Measurements from ENCODE around the gene COMMD2. TPM values are rescaled to one million over a fixed set of nuclear protein-coding genes. Genes with fewer than 3 reads are reported as not detected.

The COMMD2 gene
- total and polyA plus RNA-seq, 10 of the 15 experiments (the other 5 are each of a cell fraction or from before 2014, with no cell fraction given), result 23.0 to 97.0 (median 50.9) TPM

- no peak overlapping the region for H3K9ac ChIP-seq (ENCODE audit: control insufficient read depth, insufficient read depth, low read length)
- DNase-seq (ENCODE audit: low read depth, low spot score), result no peak
- 85% methylated on average over 1 of the region's 1 CpG for WGBS (ENCODE audit: insufficient coverage, insufficient replicate concordance, low lambda C conversion rate, missing lambda C conversion rate)
- peaks cover 0 to 7% of the 10 kb centered on the region in 2 experiments; a peak in 1 of 4 replicates for H3K27me3 ChIP-seq (replicated peaks in 1 of 2; ENCODE audit: control insufficient read depth in 2 of 2, insufficient read depth in 2 of 2, low read length in 1 of 2)
- no peak for ATAC-seq
- BruUV-seq (replicated peaks), result no TSS peak
- intact Hi-C loops (cut with micrococcal nuclease; ENCODE audit: unreplicated experiment), result no loop called here
- H3K36me3 ChIP-seq (ENCODE audit: control insufficient read depth in 2 of 2, insufficient read depth in 2 of 2, low read length in 1 of 2), result no peaks in the 10 kb centered on the region
- in situ Hi-C loops (cut with MboI), result no loop called here
- no peak overlapping the region for H3K4me3 ChIP-seq
- CTCF ChIA-PET, result interaction anchor here (1.3 to 15.4 kb wide), 4 partner anchors 12 to 253 kb away, joined by 3 to 222 read pairs (median 66); partner anchors contain the start of gene COMMD2
- no peaks in the 10 kb centered on the region for H3K4me1 ChIP-seq (ENCODE audit: control insufficient read depth, insufficient read depth, low read length)
- RAD21 ChIA-PET (ENCODE audit: unreplicated experiment), result no interaction called here
- H3K4me2 ChIP-seq (ENCODE audit: control insufficient read depth, insufficient read depth), result no peak overlapping the region
- H3K9me3 ChIP-seq (replicated peaks; ENCODE audit: control insufficient read depth, insufficient read depth, low read length), result no peaks in the 10 kb centered on the region
- no peak for TF ChIP-seq BACH1 (IDR thresholded peaks at IDR 0.05; ENCODE audit: borderline replicate concordance)
- TF ChIP-seq RBBP5 (conservative IDR thresholded peaks at IDR 0.05), result no peak
- no peak for TF ChIP-seq HDAC6 (IDR thresholded peaks at IDR 0.05; ENCODE audit: unreplicated experiment)
- no peak for TF ChIP-seq ATF7 (IDR thresholded peaks at IDR 0.05; ENCODE audit: low read depth)
- TF ChIP-seq KLF5 (IDR thresholded peaks at IDR 0.05; ENCODE audit: partially characterized antibody), result no peak
- TF ChIP-seq ZSCAN29 (IDR thresholded peaks at IDR 0.05), result no peak
- no peak for TF ChIP-seq RUNX3 (IDR thresholded peaks at IDR 0.05; ENCODE audit: low read length)
- TF ChIP-seq SIN3A (IDR thresholded peaks at IDR 0.05; ENCODE audit: low read depth, low read length), result no peak
- POLR2A ChIA-PET, result no interaction called here
- FAIRE-seq, result no peak
- H3K79me2 ChIP-seq (ENCODE audit: control insufficient read depth, insufficient read depth, low read length), result no peaks in the 10 kb centered on the region
- SMC1A ChIA-PET (ENCODE audit: uncharacterized antibody, unreplicated experiment), result interaction anchor here (2.1 kb wide), 1 partner anchor 273 kb away, joined by 6 read pairs; no protein-coding TSS in a partner anchor
- no peaks in the 10 kb centered on the region for H4K20me1 ChIP-seq (ENCODE audit: control insufficient read depth, insufficient read depth)
- H3K27ac ChIP-seq (ENCODE audit: control insufficient read depth, insufficient read depth), result no peak overlapping the region
- H2AFZ ChIP-seq (ENCODE audit: control insufficient read depth, low read depth, low read length), result no peak overlapping the region
Observed at GRCh38 chr3:149764302-149764701, 12.0 kb upstream of the COMMD2 start.

GRCh38 chr3:149763565-149764195 lies 11.4 kb upstream of the COMMD2 start:
- DNase-seq (ENCODE audit: low read depth, low spot score), result no peak
- Histone ChIP-seq H3K9ac (ENCODE audit: control insufficient read depth, insufficient read depth, low read length) (no peak overlapping the region), H3K79me2 (ENCODE audit: control insufficient read depth, insufficient read depth, low read length) (no peaks in the 10 kb centered on the region), H4K20me1 (ENCODE audit: control insufficient read depth, insufficient read depth) (no peaks in the 10 kb centered on the region), H3K4me1 (ENCODE audit: control insufficient read depth, insufficient read depth, low read length) (no peaks in the 10 kb centered on the region), H3K4me3 (no peak overlapping the region), H3K4me2 (ENCODE audit: control insufficient read depth, insufficient read depth) (no peak overlapping the region), H2AFZ (ENCODE audit: control insufficient read depth, low read depth, low read length) (no peak overlapping the region), H3K27me3 (replicated peaks in 1 of 2; ENCODE audit: control insufficient read depth in 2 of 2, insufficient read depth in 2 of 2, low read length in 1 of 2) (peaks cover 0 to 7% of the 10 kb centered on the region in 2 experiments; a peak in 1 of 4 replicates), H3K9me3 (replicated peaks; ENCODE audit: control insufficient read depth, insufficient read depth, low read length) (no peaks in the 10 kb centered on the region), H3K36me3 (ENCODE audit: control insufficient read depth in 2 of 2, insufficient read depth in 2 of 2, low read length in 1 of 2) (no peaks in the 10 kb centered on the region), H3K27ac (ENCODE audit: control insufficient read depth, insufficient read depth) (no peak overlapping the region)
- SMC1A ChIA-PET (ENCODE audit: uncharacterized antibody, unreplicated experiment), result interaction anchor here (1.0 to 2.0 kb wide), 2 partner anchors 11 to 233 kb away, joined by 6 read pairs; partner anchors contain the start of gene COMMD2
- WGBS (ENCODE audit: insufficient coverage, insufficient replicate concordance, low lambda C conversion rate, missing lambda C conversion rate), result 18% methylated on average over 3 of the region's 3 CpGs
- POLR2A ChIA-PET, result no interaction called here
- RAD21 ChIA-PET (ENCODE audit: unreplicated experiment), result interaction anchor here (0.5 to 1.9 kb wide), 3 partner anchors 16 to 46 kb away, joined by 3 to 7 read pairs (median 4); no protein-coding TSS in a partner anchor
- BruUV-seq (replicated peaks), result no TSS peak
- in situ Hi-C loops (cut with MboI), result no loop called here
- no peak for FAIRE-seq
- intact Hi-C loops (cut with micrococcal nuclease; ENCODE audit: unreplicated experiment), result no loop called here
- CTCF ChIA-PET, result interaction anchor here (0.8 to 4.3 kb wide), 6 partner anchors 8 to 808 kb away, joined by 3 to 24 read pairs (median 4); partner anchors contain the start of gene COMMD2
- ATAC-seq, result no peak
- TF ChIP-seq YBX1 (IDR thresholded peaks at IDR 0.05), result no peak
